Retinal pigment epithelial cell (primary cell): ENCODE data around the gene LYST.

Experiments
- DNase-seq: peaks from one replicate; pipeline ENCODE4 v3.0.0-alpha.2; 2010; ENCODE audit warnings: low read depth
- H3K4me3 ChIP-seq: 2 replicates; pipeline ENCODE4 v1.5.1; 2011; ENCODE audit warnings: mild to moderate bottlenecking, low read length, control low read depth, moderate library complexity
- CTCF ChIP-seq: conservative IDR thresholded peaks from 2 replicates; pipeline ENCODE4 v1.5.1; 2011; ENCODE audit warnings: low read depth, low read length, control low read depth, inconsistent platforms

Gene LYST

GRCh38 chr1:235703506-235703905 lies 163.2 kb downstream of the LYST start:
- DNase-seq: peak; percentile 36

GRCh38 chr1:235702412-235702811 lies 164.3 kb downstream of the LYST start:
- no peak overlapping the region for H3K4me3 ChIP-seq
- DNase-seq: no peak
- no peak for TF ChIP-seq CTCF

More at GRCh38 chr1:235703506-235703905, 163.2 kb downstream of the LYST start:
- H3K4me3 ChIP-seq: no peak overlapping the region
- no peak for TF ChIP-seq CTCF

- no peak for DNase-seq
- no peak overlapping the region for H3K4me3 ChIP-seq
- no peak for TF ChIP-seq CTCF
Observed at GRCh38 chr1:235697508-235697907, 169.2 kb downstream of the LYST start.

- DNase-seq: no peak
- TF ChIP-seq CTCF: no peak
- H3K4me3 ChIP-seq: no peak overlapping the region
Observed at GRCh38 chr1:235689356-235689755, 177.3 kb downstream of the LYST start.

- no peak overlapping the region for H3K4me3 ChIP-seq
- no peak for TF ChIP-seq CTCF
- no peak for DNase-seq
Observed at GRCh38 chr1:235688096-235688495, 178.6 kb downstream of the LYST start.

- no peak for DNase-seq
- no peak overlapping the region for H3K4me3 ChIP-seq
- no peak for TF ChIP-seq CTCF
Observed at GRCh38 chr1:235683653-235684052, 183.1 kb downstream of the LYST start.

- no peak for DNase-seq
- TF ChIP-seq CTCF: no peak
- H3K4me3 ChIP-seq: no peak overlapping the region
Observed at GRCh38 chr1:235682216-235682615, 184.5 kb downstream of the LYST start.
